HEK293 (cell line): ENCODE results near the gene DAPP1.
"Not testable (repeated sequence)": the region's sequence is repeated elsewhere in the genome, so short reads cannot be mapped to it uniquely, and the experiment has no call there.

Source experiments
- CTCF ChIA-PET: fragments of 350-600 bp; formaldehyde crosslinking; extraction: SDS; loops from one replicate; lab custom pipeline; 2021; ENCODE audit warnings: antibody characterized with exemption; lab: Yijun Ruan, JAX
- POLR2A ChIA-PET: fragments of 300-600 bp; formaldehyde crosslinking; extraction: SDS; loops from one replicate; lab custom pipeline; 2020; ENCODE audit warnings: antibody characterized with exemption, inconsistent platforms; lab: Yijun Ruan, JAX
- H3K27ac ChIP-seq: fragments of 200-500 bp; sonication (Bioruptor generic); 2 replicates; pipeline ENCODE4 v1.5.1; 2014; ENCODE audit warnings: low read depth, low read length, control low read depth, inconsistent platforms; ENCODE audit errors: extremely low read depth
- H3K36me3 ChIP-seq, 2 experiments: fragments of 200-500 bp in 1 of 2; sonication (Bioruptor generic) in 1 of 2; 1 replicate in 1 of 2; 2 replicates in 1 of 2; pipeline ENCODE4 v1.5.1; 2014 to 2017; ENCODE audit warnings: inconsistent platforms in 2 of 2, low read length in 2 of 2; ENCODE audit not compliant: control insufficient read depth in 2 of 2, insufficient read depth in 1 of 2
- H3K4me1 ChIP-seq: fragments of 200-500 bp; sonication (Bioruptor generic); 2 replicates; pipeline ENCODE4 v1.5.1; 2014; ENCODE audit warnings: mild to moderate bottlenecking, low read length, inconsistent platforms; ENCODE audit not compliant: control insufficient read depth, insufficient read depth
- H3K4me3 ChIP-seq: 2 replicates; pipeline ENCODE4 v1.5.1; 2011; ENCODE audit warnings: low read depth, mild to moderate bottlenecking, control low read depth, low read length, moderate library complexity
- H3K9me3 ChIP-seq: fragments of 200-500 bp; sonication (Bioruptor generic); 2 replicates; pipeline ENCODE4 v1.5.1; 2014; ENCODE audit warnings: low read depth, low read length, inconsistent platforms; ENCODE audit not compliant: control insufficient read depth, insufficient read depth
- BCL11A ChIP-seq: fragments of 450-650 bp; formaldehyde crosslinking; IDR thresholded peaks from 2 replicates; pipeline ENCODE4 v1.5.1; 2016; ENCODE audit warnings: low read depth, missing biosample characterization, missing genetic modification characterization
- BCL11B ChIP-seq: fragments of 450-650 bp; formaldehyde crosslinking; IDR thresholded peaks from 2 replicates; pipeline ENCODE4 v1.5.1; 2016; ENCODE audit warnings: low read depth, missing biosample characterization, missing genetic modification characterization
- KLF10 ChIP-seq: fragments of 450-650 bp; IDR thresholded peaks from 2 replicates; pipeline ENCODE4 v1.5.1; 2018; ENCODE audit warnings: missing biosample characterization, mild to moderate bottlenecking, missing genetic modification characterization
- YY2 ChIP-seq: fragments of 450-650 bp; formaldehyde crosslinking; IDR thresholded peaks from 2 replicates; pipeline ENCODE4 v1.5.1; 2016; ENCODE audit warnings: missing biosample characterization, missing genetic modification characterization
- ZNF214 ChIP-seq: fragments of 450-650 bp; formaldehyde crosslinking; IDR thresholded peaks from 2 replicates; pipeline ENCODE4 v1.5.1; 2017; ENCODE audit warnings: missing biosample characterization, mild to moderate bottlenecking, missing genetic modification characterization, borderline replicate concordance
- ZNF354C ChIP-seq: fragments of 450-650 bp; formaldehyde crosslinking; IDR thresholded peaks from 2 replicates; pipeline ENCODE4 v1.5.1; 2016; ENCODE audit warnings: missing biosample characterization, missing genetic modification characterization, low read depth, borderline replicate concordance
- ZNF664 ChIP-seq: fragments of 450-650 bp; formaldehyde crosslinking; IDR thresholded peaks from 2 replicates; pipeline ENCODE4 v1.5.1; 2016; ENCODE audit warnings: missing biosample characterization, missing genetic modification characterization
- ZNF707 ChIP-seq: fragments of 450-650 bp; formaldehyde crosslinking; IDR thresholded peaks from 2 replicates; pipeline ENCODE4 v1.5.1; 2016; ENCODE audit warnings: missing biosample characterization, missing genetic modification characterization
- TF ChIP-seq, protein P1 (sequence below): fragments of 450-650 bp; formaldehyde crosslinking; IDR thresholded peaks from 2 replicates; pipeline ENCODE4 v1.5.1; 2017; ENCODE audit warnings: missing biosample characterization, missing genetic modification characterization
- TF ChIP-seq, protein P2 (sequence below): fragments of 450-650 bp; formaldehyde crosslinking; IDR thresholded peaks from 2 replicates; pipeline ENCODE4 v1.5.1; 2016; ENCODE audit warnings: missing biosample characterization, missing genetic modification characterization, borderline replicate concordance
- TF ChIP-seq, protein P3 (sequence below): fragments of 450-650 bp; formaldehyde crosslinking; IDR thresholded peaks from 2 replicates; pipeline ENCODE4 v1.5.1; 2016; ENCODE audit warnings: missing biosample characterization, missing genetic modification characterization
- TF ChIP-seq, protein P4 (sequence below): fragments of 450-650 bp; formaldehyde crosslinking; IDR thresholded peaks from 2 replicates; pipeline ENCODE4 v1.5.1; 2016; ENCODE audit warnings: missing biosample characterization, missing genetic modification characterization
- TF ChIP-seq, protein P5 (sequence below): fragments of 450-650 bp; formaldehyde crosslinking; IDR thresholded peaks from 2 replicates; pipeline ENCODE4 v1.5.1; 2017; ENCODE audit warnings: missing biosample characterization, missing genetic modification characterization

Gene DAPP1

DNA sequence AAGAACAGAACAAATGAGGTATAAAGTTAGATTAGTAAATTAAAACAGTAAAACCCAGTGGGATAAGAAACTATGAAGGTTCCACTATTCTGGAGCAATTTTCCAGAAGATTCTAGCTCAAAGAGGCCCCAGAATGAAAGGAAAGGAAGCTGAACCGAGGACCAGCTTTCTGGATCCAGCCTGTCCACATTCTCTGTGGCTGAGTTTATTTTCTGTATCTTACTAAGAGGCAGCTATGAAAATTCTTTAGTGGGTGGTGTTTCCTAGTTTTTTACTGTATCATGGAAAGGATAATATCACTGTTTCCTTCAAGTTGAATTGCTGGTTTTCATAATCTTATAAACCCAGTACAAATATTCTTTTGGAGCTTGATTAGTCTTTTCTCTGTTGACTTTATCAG is 11.8 kb downstream of the DAPP1 start:
- POLR2A ChIA-PET: no interaction called here

DNA sequence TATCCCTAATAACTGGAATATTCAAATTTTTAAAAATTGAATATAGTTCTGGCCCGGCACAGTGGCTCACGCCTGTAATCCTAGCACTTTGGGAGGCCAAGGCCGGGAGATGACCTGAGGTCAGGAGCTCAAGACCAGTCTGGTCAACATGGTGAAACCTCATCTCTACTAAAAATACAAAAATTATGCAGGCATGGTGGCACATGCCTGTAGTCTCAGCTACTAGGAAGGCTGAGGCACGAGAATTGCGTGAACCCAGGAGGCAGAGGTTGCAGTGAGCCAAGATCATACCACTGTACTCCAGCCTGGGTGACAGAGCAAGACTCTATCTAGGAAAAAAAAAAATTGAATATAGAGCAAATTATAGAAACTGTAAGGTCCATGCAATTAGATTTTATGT is 13.4 kb downstream of the DAPP1 start:
- POLR2A ChIA-PET, H3K27ac ChIP-seq, H3K4me3 ChIP-seq, H3K9me3 ChIP-seq, H3K36me3 ChIP-seq, H3K4me1 ChIP-seq: not testable (repeated sequence)
- CTCF ChIA-PET: interaction anchor here (0.6 kb wide), 1 partner anchor 445 kb away, joined by 3 read pairs; no protein-coding TSS in a partner anchor

More for the DNA sequence above, 11.8 kb downstream of the DAPP1 start:
- CTCF ChIA-PET: no interaction called here
- Histone ChIP-seq H3K27ac (no peak overlapping the region), H3K36me3 (no peaks in the 10 kb centered on the region), H3K4me1 (no peaks in the 10 kb centered on the region), H3K9me3 (no peaks in the 10 kb centered on the region), H3K4me3 (no peak overlapping the region)
- TF ChIP-seq ZNF664 (tag by site-specific recombination): no peak
- TF ChIP-seq ZNF707: no peak
- TF ChIP-seq, protein P1, sequence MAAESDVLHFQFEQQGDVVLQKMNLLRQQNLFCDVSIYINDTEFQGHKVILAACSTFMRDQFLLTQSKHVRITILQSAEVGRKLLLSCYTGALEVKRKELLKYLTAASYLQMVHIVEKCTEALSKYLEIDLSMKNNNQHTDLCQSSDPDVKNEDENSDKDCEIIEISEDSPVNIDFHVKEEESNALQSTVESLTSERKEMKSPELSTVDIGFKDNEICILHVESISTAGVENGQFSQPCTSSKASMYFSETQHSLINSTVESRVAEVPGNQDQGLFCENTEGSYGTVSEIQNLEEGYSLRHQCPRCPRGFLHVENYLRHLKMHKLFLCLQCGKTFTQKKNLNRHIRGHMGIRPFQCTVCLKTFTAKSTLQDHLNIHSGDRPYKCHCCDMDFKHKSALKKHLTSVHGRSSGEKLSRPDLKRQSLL (tag by site-specific recombination): no peak
- TF ChIP-seq BCL11B (tag by site-specific recombination): no peak
- TF ChIP-seq, protein P2, sequence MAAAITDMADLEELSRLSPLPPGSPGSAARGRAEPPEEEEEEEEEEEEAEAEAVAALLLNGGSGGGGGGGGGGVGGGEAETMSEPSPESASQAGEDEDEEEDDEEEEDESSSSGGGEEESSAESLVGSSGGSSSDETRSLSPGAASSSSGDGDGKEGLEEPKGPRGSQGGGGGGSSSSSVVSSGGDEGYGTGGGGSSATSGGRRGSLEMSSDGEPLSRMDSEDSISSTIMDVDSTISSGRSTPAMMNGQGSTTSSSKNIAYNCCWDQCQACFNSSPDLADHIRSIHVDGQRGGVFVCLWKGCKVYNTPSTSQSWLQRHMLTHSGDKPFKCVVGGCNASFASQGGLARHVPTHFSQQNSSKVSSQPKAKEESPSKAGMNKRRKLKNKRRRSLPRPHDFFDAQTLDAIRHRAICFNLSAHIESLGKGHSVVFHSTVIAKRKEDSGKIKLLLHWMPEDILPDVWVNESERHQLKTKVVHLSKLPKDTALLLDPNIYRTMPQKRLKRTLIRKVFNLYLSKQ: no peak
- no peak for TF ChIP-seq KLF10 (tag by site-specific recombination)
- TF ChIP-seq, protein P3, sequence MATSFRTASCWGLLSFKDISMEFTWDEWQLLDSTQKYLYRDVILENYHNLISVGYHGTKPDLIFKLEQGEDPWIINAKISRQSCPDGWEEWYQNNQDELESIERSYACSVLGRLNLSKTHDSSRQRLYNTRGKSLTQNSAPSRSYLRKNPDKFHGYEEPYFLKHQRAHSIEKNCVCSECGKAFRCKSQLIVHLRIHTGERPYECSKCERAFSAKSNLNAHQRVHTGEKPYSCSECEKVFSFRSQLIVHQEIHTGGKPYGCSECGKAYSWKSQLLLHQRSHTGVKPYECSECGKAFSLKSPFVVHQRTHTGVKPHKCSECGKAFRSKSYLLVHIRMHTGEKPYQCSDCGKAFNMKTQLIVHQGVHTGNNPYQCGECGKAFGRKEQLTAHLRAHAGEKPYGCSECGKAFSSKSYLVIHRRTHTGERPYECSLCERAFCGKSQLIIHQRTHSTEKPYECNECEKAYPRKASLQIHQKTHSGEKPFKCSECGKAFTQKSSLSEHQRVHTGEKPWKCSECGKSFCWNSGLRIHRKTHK (tag by site-specific recombination): no peak

DNA sequence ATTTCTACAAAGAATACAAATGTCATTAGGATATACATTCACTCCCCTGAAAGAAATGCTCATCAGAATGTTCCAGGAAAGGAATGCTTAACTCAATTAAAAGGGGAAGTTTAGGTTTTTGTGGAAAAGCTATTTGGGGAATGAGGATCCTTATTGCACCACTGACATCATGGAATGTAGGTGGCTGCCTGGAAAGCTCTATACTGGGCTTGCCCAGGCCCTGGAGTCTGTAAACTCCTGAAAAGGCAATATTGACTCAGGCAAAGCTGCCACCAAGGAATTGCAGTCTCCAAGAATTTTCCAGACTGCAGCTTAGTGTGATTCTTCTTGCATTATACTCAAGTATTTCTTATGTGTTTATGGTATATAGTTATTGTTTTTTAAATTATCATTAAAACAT is 15.7 kb downstream of the DAPP1 start:
- TF ChIP-seq BCL11A (tag by site-specific recombination) (no peak), YY2 (no peak), ZNF214 (tag by site-specific recombination) (no peak), ZNF354C (tag by site-specific recombination) (no peak)
- TF ChIP-seq, protein P4, sequence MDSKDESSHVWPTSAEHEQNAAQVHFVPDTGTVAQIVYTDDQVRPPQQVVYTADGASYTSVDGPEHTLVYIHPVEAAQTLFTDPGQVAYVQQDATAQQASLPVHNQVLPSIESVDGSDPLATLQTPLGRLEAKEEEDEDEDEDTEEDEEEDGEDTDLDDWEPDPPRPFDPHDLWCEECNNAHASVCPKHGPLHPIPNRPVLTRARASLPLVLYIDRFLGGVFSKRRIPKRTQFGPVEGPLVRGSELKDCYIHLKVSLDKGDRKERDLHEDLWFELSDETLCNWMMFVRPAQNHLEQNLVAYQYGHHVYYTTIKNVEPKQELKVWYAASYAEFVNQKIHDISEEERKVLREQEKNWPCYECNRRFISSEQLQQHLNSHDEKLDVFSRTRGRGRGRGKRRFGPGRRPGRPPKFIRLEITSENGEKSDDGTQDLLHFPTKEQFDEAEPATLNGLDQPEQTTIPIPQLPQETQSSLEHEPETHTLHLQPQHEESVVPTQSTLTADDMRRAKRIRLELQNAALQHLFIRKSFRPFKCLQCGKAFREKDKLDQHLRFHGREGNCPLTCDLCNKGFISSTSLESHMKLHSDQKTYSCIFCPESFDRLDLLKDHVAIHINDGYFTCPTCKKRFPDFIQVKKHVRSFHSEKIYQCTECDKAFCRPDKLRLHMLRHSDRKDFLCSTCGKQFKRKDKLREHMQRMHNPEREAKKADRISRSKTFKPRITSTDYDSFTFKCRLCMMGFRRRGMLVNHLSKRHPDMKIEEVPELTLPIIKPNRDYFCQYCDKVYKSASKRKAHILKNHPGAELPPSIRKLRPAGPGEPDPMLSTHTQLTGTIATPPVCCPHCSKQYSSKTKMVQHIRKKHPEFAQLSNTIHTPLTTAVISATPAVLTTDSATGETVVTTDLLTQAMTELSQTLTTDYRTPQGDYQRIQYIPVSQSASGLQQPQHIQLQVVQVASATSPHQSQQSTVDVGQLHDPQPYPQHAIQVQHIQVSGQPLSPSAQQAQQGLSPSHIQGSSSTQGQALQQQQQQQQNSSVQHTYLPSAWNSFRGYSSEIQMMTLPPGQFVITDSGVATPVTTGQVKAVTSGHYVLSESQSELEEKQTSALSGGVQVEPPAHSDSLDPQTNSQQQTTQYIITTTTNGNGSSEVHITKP (tag by site-specific recombination): no peak
- TF ChIP-seq, protein P5, sequence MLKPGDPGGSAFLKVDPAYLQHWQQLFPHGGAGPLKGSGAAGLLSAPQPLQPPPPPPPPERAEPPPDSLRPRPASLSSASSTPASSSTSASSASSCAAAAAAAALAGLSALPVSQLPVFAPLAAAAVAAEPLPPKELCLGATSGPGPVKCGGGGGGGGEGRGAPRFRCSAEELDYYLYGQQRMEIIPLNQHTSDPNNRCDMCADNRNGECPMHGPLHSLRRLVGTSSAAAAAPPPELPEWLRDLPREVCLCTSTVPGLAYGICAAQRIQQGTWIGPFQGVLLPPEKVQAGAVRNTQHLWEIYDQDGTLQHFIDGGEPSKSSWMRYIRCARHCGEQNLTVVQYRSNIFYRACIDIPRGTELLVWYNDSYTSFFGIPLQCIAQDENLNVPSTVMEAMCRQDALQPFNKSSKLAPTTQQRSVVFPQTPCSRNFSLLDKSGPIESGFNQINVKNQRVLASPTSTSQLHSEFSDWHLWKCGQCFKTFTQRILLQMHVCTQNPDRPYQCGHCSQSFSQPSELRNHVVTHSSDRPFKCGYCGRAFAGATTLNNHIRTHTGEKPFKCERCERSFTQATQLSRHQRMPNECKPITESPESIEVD: no peak
- ChIA-PET POLR2A (no interaction called here), CTCF (no interaction called here)
- Histone ChIP-seq H3K27ac (no peak overlapping the region), H3K4me3 (no peak overlapping the region), H3K4me1 (no peaks in the 10 kb centered on the region), H3K36me3 (no peaks in the 10 kb centered on the region), H3K9me3 (no peaks in the 10 kb centered on the region)
